HL-60 (cell line): ENCODE data around the gene PPP1R7.

Experiments used
- CTCF ChIP-seq: IDR thresholded peaks from one replicate; pipeline ENCODE4 v1.5.1; 2011; ENCODE audit warnings: low read length, control low read depth, inconsistent platforms; ENCODE audit not compliant: insufficient read depth
- GABPA ChIP-seq: IDR thresholded peaks from 2 replicates; pipeline ENCODE4 v1.6.1; 2012; ENCODE audit warnings: low read depth
- POLR2AphosphoS5 ChIP-seq: IDR thresholded peaks from 2 replicates; pipeline ENCODE4 v1.6.1; 2012; ENCODE audit warnings: low read depth
- REST ChIP-seq: IDR thresholded peaks from 2 replicates; pipeline ENCODE4 v1.6.1; 2012; ENCODE audit warnings: low read depth; ENCODE audit not compliant: insufficient replicate concordance
- SPI1 ChIP-seq: IDR thresholded peaks from 2 replicates; pipeline ENCODE4 v1.6.1; 2012; ENCODE audit warnings: low read depth, mild to moderate bottlenecking, borderline replicate concordance

- TF ChIP-seq CTCF (no peak), POLR2AphosphoS5 (no peak), GABPA (no peak), SPI1 (no peak), REST (no peak)
Measured at GRCh38 chr2:241216211-241216761, 66.0 kb downstream of the PPP1R7 start.
